PC-9 (cell line): ENCODE results near the gene HSBP1L1.

Source experiments
- CTCF ChIP-seq: fragments of 200-600 bp; sonication (generic); conservative IDR thresholded peaks from 2 replicates; pipeline ENCODE4 v1.6.1; 2017; ENCODE audit warnings: mixed run types, antibody characterized with exemption, mild to moderate bottlenecking, moderate library complexity
- EZH2 ChIP-seq: fragments of 200-600 bp; sonication (generic); IDR thresholded peaks from 2 replicates; pipeline ENCODE4 v1.8.0; 2017; ENCODE audit warnings: antibody characterized with exemption, low read depth

- no peak for TF ChIP-seq CTCF
- no peak for TF ChIP-seq EZH2
These were observed 29.9 kb upstream of the HSBP1L1 start for GRCh38 chr18:79934311-79935097.
